IPS DF 6.9 (cell line): ENCODE data around the gene CARD14.
"Not testable (repeated sequence)": the region's sequence is repeated elsewhere in the genome, so short reads cannot be mapped to it uniquely, and the experiment has no call there.

Source experiments
- DNase-seq: peaks from one replicate; pipeline ENCODE4 v3.0.0-alpha.2; 2013; ENCODE audit warnings: low read depth, low spot score
- H3K27ac ChIP-seq: one replicate; pipeline ENCODE4 v1.5.1; 2013; ENCODE audit warnings: low read length, control low read depth
- H3K27me3 ChIP-seq: 2 replicates; pipeline ENCODE4 v1.6.1; 2013; ENCODE audit warnings: mild to moderate bottlenecking, low read length; ENCODE audit not compliant: control insufficient read depth, insufficient read depth
- H3K36me3 ChIP-seq: 2 replicates; pipeline ENCODE4 v1.6.1; 2013; ENCODE audit warnings: low read length; ENCODE audit not compliant: control insufficient read depth, insufficient read depth
- H3K4me1 ChIP-seq: 2 replicates; pipeline ENCODE4 v1.6.1; 2013; ENCODE audit warnings: low read length; ENCODE audit not compliant: control insufficient read depth, insufficient read depth
- H3K4me3 ChIP-seq: 2 replicates; pipeline ENCODE4 v1.5.1; 2013; ENCODE audit warnings: mild to moderate bottlenecking, low read length
- H3K9me3 ChIP-seq: 2 replicates; pipeline ENCODE4 v1.6.1; 2013; ENCODE audit warnings: low read length, inconsistent platforms; ENCODE audit not compliant: control insufficient read depth, insufficient read depth
- WGBS: extraction: QIAGEN DNeasy Blood & Tissue Kit; methylation state at CpG from one replicate; pipeline ENCODE4 v1.1.7; 2013; ENCODE audit warnings: mixed read lengths, missing lambda C conversion rate; ENCODE audit not compliant: insufficient read length, insufficient coverage; 5-methylcytosine and 5-hydroxymethylcytosine counted together

Gene CARD14

GRCh38 chr17:80191865-80192661 is 22.2 kb downstream of the CARD14 start:
- DNase-seq: no peak
- no peak overlapping the region for H3K27ac ChIP-seq
- H3K36me3 ChIP-seq: no peaks in the 10 kb centered on the region
- no peaks in the 10 kb centered on the region for H3K4me1 ChIP-seq
- no peak overlapping the region for H3K4me3 ChIP-seq
- H3K27me3 ChIP-seq: no peaks in the 10 kb centered on the region
- no CpG with 5 or more reads among the region's 29 CpGs for WGBS
- H3K9me3 ChIP-seq: no peaks in the 10 kb centered on the region

- DNase-seq: no peak
- H3K27ac ChIP-seq: no peak overlapping the region
- no peaks in the 10 kb centered on the region for H3K27me3 ChIP-seq
- no peak overlapping the region for H3K4me3 ChIP-seq
- no peaks in the 10 kb centered on the region for H3K9me3 ChIP-seq
- no peaks in the 10 kb centered on the region for H3K4me1 ChIP-seq
- H3K36me3 ChIP-seq: no peaks in the 10 kb centered on the region
- WGBS: no CpG with 5 or more reads among the region's 14 CpGs
These were observed 25.3 kb downstream of the CARD14 start for GRCh38 chr17:80195141-80195540.

GRCh38 chr17:80195671-80196529 is 26.1 kb downstream of the CARD14 start:
- H3K4me3 ChIP-seq: no peak overlapping the region
- no peak overlapping the region for H3K27ac ChIP-seq
- H3K36me3 ChIP-seq: no peaks in the 10 kb centered on the region
- peak; percentile 27 for DNase-seq
- no peaks in the 10 kb centered on the region for H3K4me1 ChIP-seq
- no CpG with 5 or more reads among the region's 27 CpGs for WGBS
- no peaks in the 10 kb centered on the region for H3K9me3 ChIP-seq
- no peaks in the 10 kb centered on the region for H3K27me3 ChIP-seq

- no peaks in the 10 kb centered on the region for H3K27me3 ChIP-seq
- WGBS: no CpG with 5 or more reads among the region's 7 CpGs
These were observed 26.8 kb downstream of the CARD14 start for GRCh38 chr17:80196652-80197051.

GRCh38 chr17:80198144-80198661 is 28.4 kb downstream of the CARD14 start:
- Histone ChIP-seq H3K27me3 (no peaks in the 10 kb centered on the region), H3K4me3 (no peak overlapping the region), H3K4me1 (no peaks in the 10 kb centered on the region), H3K36me3 (no peaks in the 10 kb centered on the region), H3K9me3 (no peaks in the 10 kb centered on the region), H3K27ac (no peak overlapping the region)
- DNase-seq: no peak
- WGBS: no CpG with 5 or more reads among the region's 27 CpGs

More at GRCh38 chr17:80196652-80197051, 26.8 kb downstream of the CARD14 start:
- no peak overlapping the region for H3K27ac ChIP-seq
- no peaks in the 10 kb centered on the region for H3K9me3 ChIP-seq
- DNase-seq: no peak
- no peak overlapping the region for H3K4me3 ChIP-seq
- no peaks in the 10 kb centered on the region for H3K36me3 ChIP-seq
- no peaks in the 10 kb centered on the region for H3K4me1 ChIP-seq

GRCh38 chr17:80199295-80199694 is 29.5 kb downstream of the CARD14 start:
- WGBS: no CpG with 5 or more reads among the region's 6 CpGs
- not testable (repeated sequence) for H3K27me3 ChIP-seq, H3K36me3 ChIP-seq, DNase-seq, H3K27ac ChIP-seq, H3K9me3 ChIP-seq, H3K4me3 ChIP-seq, H3K4me1 ChIP-seq

- no CpG with 5 or more reads among the region's 15 CpGs for WGBS
These were observed 31.6 kb downstream of the CARD14 start for GRCh38 chr17:80201446-80201845.

GRCh38 chr17:80202197-80202596 is 32.4 kb downstream of the CARD14 start:
- no CpG with 5 or more reads among the region's 17 CpGs for WGBS
- Histone ChIP-seq H3K9me3 (no peaks in the 10 kb centered on the region), H3K4me1 (no peaks in the 10 kb centered on the region), H3K27ac (no peak overlapping the region), H3K27me3 (no peaks in the 10 kb centered on the region), H3K4me3 (no peak overlapping the region), H3K36me3 (no peaks in the 10 kb centered on the region)
- DNase-seq: no peak

More at GRCh38 chr17:80201446-80201845, 31.6 kb downstream of the CARD14 start:
- H3K36me3 ChIP-seq: no peaks in the 10 kb centered on the region
- DNase-seq: no peak
- H3K27me3 ChIP-seq: no peaks in the 10 kb centered on the region
- H3K9me3 ChIP-seq: no peaks in the 10 kb centered on the region
- H3K4me3 ChIP-seq: no peak overlapping the region
- H3K4me1 ChIP-seq: no peaks in the 10 kb centered on the region
- H3K27ac ChIP-seq: no peak overlapping the region

- Histone ChIP-seq H3K4me3 (no peak overlapping the region), H3K36me3 (no peaks in the 10 kb centered on the region; the same call in 1 of the 2 replicates), H3K27ac (no peak overlapping the region), H3K9me3 (no peaks in the 10 kb centered on the region), H3K4me1 (no peaks in the 10 kb centered on the region), H3K27me3 (no peaks in the 10 kb centered on the region)
- WGBS: no CpG with 5 or more reads among the region's 11 CpGs
- no peak for DNase-seq
These were observed 33.7 kb downstream of the CARD14 start for GRCh38 chr17:80203471-80203963.
